ENCODE data around the gene AHNAK. TPM values are rescaled to one million over a fixed set of nuclear protein-coding genes. Genes with fewer than 3 reads are reported as not detected.
A peak's percentile ranks its signal among the peaks of the same experiment; 100 is the strongest.

The AHNAK gene
- total RNA-seq, 4 donors from 2014 or later, result 374 to 1,261 (median 571) TPM

- DNase-seq (no peak), ATAC-seq (no peak)
Observed at GRCh38 chr11:62404435-62404834, 142.2 kb downstream of the AHNAK start.

GRCh38 chr11:62402960-62403730 is 143.5 kb downstream of the AHNAK start:
- peaks cover 36 to 39% of the 10 kb centered on the region in 2 donors for H3K4me1 ChIP-seq
- TF ChIP-seq POLR2A (IDR thresholded peaks at IDR 0.05) (no peak), CTCF (IDR thresholded peaks at IDR 0.05 in 4 of 5, conservative IDR thresholded peaks at IDR 0.05 in 1 of 5) (no peak)
- H3K4me3 ChIP-seq, result no peak overlapping the region
- H3K36me3 ChIP-seq, result no peaks in the 10 kb centered on the region
- ATAC-seq (no peak), DNase-seq (no peak)
- H3K27ac ChIP-seq, result peak overlapping the region in 1 of 4 donors; percentile 57
- intact Hi-C loops (cut with DNase I; ENCODE audit: low total_unique reads), result no loop called here
- no peaks in the 10 kb centered on the region for H3K9me3 ChIP-seq
- no peaks in the 10 kb centered on the region for H3K27me3 ChIP-seq
- in situ Hi-C loops (cut with MboI; ENCODE audit: low sequenced_read_pairs in 4 of 4), result loop anchor here in 1 of 4 donors (25.0 kb wide), 1 partner anchor 134 kb away; the partner anchor contains the start of gene AHNAK

More at GRCh38 chr11:62404435-62404834, 142.2 kb downstream of the AHNAK start:
- no peaks in the 10 kb centered on the region for H3K27me3 ChIP-seq
- H3K27ac ChIP-seq, result no peak overlapping the region
- H3K4me3 ChIP-seq, result no peak overlapping the region
- H3K4me1 ChIP-seq, result peaks cover 24 to 31% of the 10 kb centered on the region in 2 donors
- in situ Hi-C loops (cut with MboI; ENCODE audit: low sequenced_read_pairs in 4 of 4), result loop anchor here in 1 of 4 donors (25.0 kb wide), 1 partner anchor 133 kb away; the partner anchor contains the start of gene AHNAK
- intact Hi-C loops (cut with DNase I; ENCODE audit: low total_unique reads), result no loop called here
- H3K9me3 ChIP-seq, result no peaks in the 10 kb centered on the region
- no peaks in the 10 kb centered on the region for H3K36me3 ChIP-seq
- TF ChIP-seq POLR2A (IDR thresholded peaks at IDR 0.05) (no peak), CTCF (IDR thresholded peaks at IDR 0.05 in 4 of 5, conservative IDR thresholded peaks at IDR 0.05 in 1 of 5) (no peak)

- ATAC-seq (peak; percentile 13 to 48), DNase-seq (peak in 1 of 2 donors; percentile 65)
- intact Hi-C loops (cut with DNase I; ENCODE audit: low total_unique reads), result no loop called here
- in situ Hi-C loops (cut with MboI; ENCODE audit: low sequenced_read_pairs in 4 of 4), result loop anchor here in 1 of 4 donors (25.0 kb wide), 1 partner anchor 135 kb away; the partner anchor contains the start of gene AHNAK
- Histone ChIP-seq H3K9me3 (no peaks in the 10 kb centered on the region), H3K27me3 (no peaks in the 10 kb centered on the region), H3K4me3 (no peak overlapping the region), H3K4me1 (peaks cover 43 to 45% of the 10 kb centered on the region in 2 donors), H3K36me3 (no peaks in the 10 kb centered on the region), H3K27ac (peak overlapping the region; percentile 10 to 57 (median 42))
- TF ChIP-seq CTCF (IDR thresholded peaks at IDR 0.05 in 4 of 5, conservative IDR thresholded peaks at IDR 0.05 in 1 of 5) (no peak), POLR2A (IDR thresholded peaks at IDR 0.05) (no peak)
Observed at GRCh38 chr11:62402226-62402959, 144.2 kb downstream of the AHNAK start.

GRCh38 chr11:62401811-62402210 is 144.8 kb downstream of the AHNAK start:
- peaks cover 45 to 46% of the 10 kb centered on the region in 2 donors for H3K4me1 ChIP-seq
- intact Hi-C loops (cut with DNase I; ENCODE audit: low total_unique reads), result no loop called here
- in situ Hi-C loops (cut with MboI; ENCODE audit: low sequenced_read_pairs in 4 of 4), result loop anchor here in 1 of 4 donors (25.0 kb wide), 1 partner anchor 135 kb away; the partner anchor contains the start of gene AHNAK
- DNase-seq (no peak), ATAC-seq (no peak)
- TF ChIP-seq CTCF (IDR thresholded peaks at IDR 0.05 in 4 of 5, conservative IDR thresholded peaks at IDR 0.05 in 1 of 5), result no peak
- TF ChIP-seq POLR2A (IDR thresholded peaks at IDR 0.05), result no peak
- H3K27ac ChIP-seq, result peak overlapping the region; percentile 10 to 57 (median 42)
- H3K36me3 ChIP-seq, result no peaks in the 10 kb centered on the region
- no peaks in the 10 kb centered on the region for H3K9me3 ChIP-seq
- H3K4me3 ChIP-seq, result no peak overlapping the region
- H3K27me3 ChIP-seq, result no peaks in the 10 kb centered on the region
